Breast epithelium (tissue), 4 donors: ENCODE data around the gene CAMTA1. TPM values are rescaled to one million over a fixed set of nuclear protein-coding genes. Genes with fewer than 3 reads are reported as not detected.

Source experiments
- DNase-seq, 2 donors: peaks; one replicate each; pipeline ENCODE4 v3.0.0-alpha.2; 2019; ENCODE audit warnings: low spot score in 2 of 2
- H3K27ac ChIP-seq, 2 donors: fragments of 200-600 bp; sonication (generic) in 1 of 2; one replicate each; pipeline ENCODE4 v1.5.1; 2016 to 2019; ENCODE audit warnings: mild to moderate bottlenecking in 1 of 2
- H3K27me3 ChIP-seq, 2 donors: fragments of 200-600 bp; sonication (generic) in 1 of 2; one replicate each; pipeline versions ENCODE4 v1.5.1 to v1.6.0; 2017 to 2019; ENCODE audit warnings: control low read depth in 1 of 2, mild to moderate bottlenecking in 1 of 2
- H3K36me3 ChIP-seq: fragments of 200-600 bp; one replicate; pipeline ENCODE4 v1.5.1; 2019
- H3K4me1 ChIP-seq, 2 donors: fragments of 200-600 bp; sonication (generic); one replicate each; pipeline ENCODE4 v1.5.1; 2016 to 2019; ENCODE audit warnings: control low read depth in 1 of 2
- H3K4me3 ChIP-seq, 3 donors: fragments of 200-600 bp; sonication (generic); 1 replicate in 2 of 3; 2 replicates in 1 of 3; pipeline ENCODE4 v1.5.1; 2016 to 2019; ENCODE audit warnings: mild to moderate bottlenecking in 3 of 3, moderate library complexity in 2 of 3
- H3K9me3 ChIP-seq, 2 donors: fragments of 200-600 bp; sonication (generic) in 1 of 2; one replicate each; pipeline ENCODE4 v1.5.1; 2016 to 2019; ENCODE audit warnings: control low read depth in 1 of 2
- CTCF ChIP-seq, 3 donors: fragments of 450-650 bp; IDR thresholded peaks; one replicate each; pipeline ENCODE4 v1.5.1; 2016 to 2017; ENCODE audit warnings: antibody characterized with exemption in 3 of 3, mild to moderate bottlenecking in 3 of 3, moderate library complexity in 3 of 3
- POLR2A ChIP-seq: fragments of 450-650 bp; IDR thresholded peaks from one replicate; pipeline ENCODE4 v1.6.1; 2016; ENCODE audit warnings: antibody characterized with exemption, mild to moderate bottlenecking, moderate library complexity
- POLR2AphosphoS5 ChIP-seq, 3 donors: sonication (generic); formaldehyde crosslinking; IDR thresholded peaks; one replicate each; pipeline ENCODE4 v1.6.1; 2017; ENCODE audit warnings: antibody characterized with exemption in 3 of 3
- intact Hi-C: fragments of 100-400 bp; cut with DNase I; formaldehyde crosslinking; loops from one replicate; pipeline ENCODE4 v1.15.1; 2023; ENCODE audit warnings: low total_unique reads
- total RNA-seq, 3 donors: library from RNA; depleted of rRNA; stranded (reverse); fragments of >200 nt; gene quantifications; one replicate each; pipeline ENCODE4 v1.1.0, GENCODE V29; 2016

The CAMTA1 gene
- total RNA-seq, 3 donors from 2014 or later = 53.4 to 84.0 (median 61.9) TPM

DNA sequence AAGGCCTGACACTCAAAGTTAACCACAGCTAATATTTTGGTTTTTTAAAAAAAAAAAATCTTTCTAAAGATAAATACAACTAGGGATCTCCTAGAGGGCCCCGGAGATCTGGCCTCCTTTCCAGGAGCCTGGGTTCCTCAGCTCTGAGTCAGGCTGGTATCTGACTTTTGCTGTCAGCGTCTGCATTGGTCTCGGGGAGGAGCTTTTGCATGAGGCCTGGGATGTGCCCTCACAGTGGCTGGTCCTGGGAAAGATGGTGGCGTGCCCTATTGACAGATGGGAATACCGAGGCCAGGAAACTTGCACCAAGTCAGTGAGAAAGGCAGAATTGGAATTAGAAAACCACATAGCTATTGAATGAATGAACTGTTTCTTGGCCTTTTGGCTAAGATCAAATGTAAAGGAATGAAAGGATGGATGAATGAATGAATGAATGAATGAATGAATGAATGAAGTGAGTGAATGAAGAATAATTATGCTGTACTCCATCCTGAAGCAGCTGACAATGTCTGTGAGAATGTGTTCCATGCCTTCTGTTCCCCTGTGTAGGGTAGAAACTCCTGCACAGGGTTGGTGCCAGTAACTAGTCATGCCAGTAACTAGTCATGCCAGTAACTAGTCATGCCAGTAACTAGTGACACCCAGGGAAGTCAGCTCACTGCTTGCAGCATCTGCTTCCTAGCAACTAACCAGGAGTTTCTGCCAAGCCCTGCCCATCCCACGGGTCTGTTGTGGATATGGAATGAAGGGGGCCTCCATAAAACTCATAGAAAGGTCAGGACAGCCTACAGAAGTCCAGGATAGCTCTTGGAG lies 743.3 kb downstream of the CAMTA1 start:
- Histone ChIP-seq H3K27me3 (no peaks in the 10 kb centered on the region), H3K4me3 (no peak overlapping the region), H3K9me3 (no peaks in the 10 kb centered on the region), H3K4me1 (no peaks in the 10 kb centered on the region), H3K36me3 (no peaks in the 10 kb centered on the region), H3K27ac (no peak overlapping the region)
- no peak for DNase-seq
- TF ChIP-seq POLR2AphosphoS5 (IDR thresholded peaks at IDR 0.05) (no peak), POLR2A (no peak), CTCF (IDR thresholded peaks at IDR 0.05) (no peak)
- intact Hi-C loops = no loop called here

DNA sequence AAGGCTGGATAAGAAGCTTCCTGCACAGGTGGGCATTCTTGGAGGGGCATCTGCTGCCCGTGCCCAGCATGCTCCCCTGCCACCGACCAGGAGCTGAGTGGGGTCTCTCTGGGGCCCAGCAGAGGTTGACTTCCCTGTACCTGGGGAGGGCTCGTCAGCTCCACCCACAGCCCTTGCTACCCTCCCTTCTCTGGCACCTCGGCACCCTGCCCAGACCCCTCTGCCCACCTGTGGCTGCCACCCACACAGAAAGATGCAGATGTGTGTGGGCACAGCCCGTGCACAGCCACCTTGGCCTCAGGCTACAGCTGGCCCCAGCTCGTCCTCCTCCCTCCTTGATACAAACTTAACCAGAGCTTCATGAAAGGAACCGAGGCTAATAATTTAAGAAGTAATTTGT lies 744.7 kb downstream of the CAMTA1 start:
- no peak overlapping the region for H3K4me3 ChIP-seq
- DNase-seq = no peak

DNA sequence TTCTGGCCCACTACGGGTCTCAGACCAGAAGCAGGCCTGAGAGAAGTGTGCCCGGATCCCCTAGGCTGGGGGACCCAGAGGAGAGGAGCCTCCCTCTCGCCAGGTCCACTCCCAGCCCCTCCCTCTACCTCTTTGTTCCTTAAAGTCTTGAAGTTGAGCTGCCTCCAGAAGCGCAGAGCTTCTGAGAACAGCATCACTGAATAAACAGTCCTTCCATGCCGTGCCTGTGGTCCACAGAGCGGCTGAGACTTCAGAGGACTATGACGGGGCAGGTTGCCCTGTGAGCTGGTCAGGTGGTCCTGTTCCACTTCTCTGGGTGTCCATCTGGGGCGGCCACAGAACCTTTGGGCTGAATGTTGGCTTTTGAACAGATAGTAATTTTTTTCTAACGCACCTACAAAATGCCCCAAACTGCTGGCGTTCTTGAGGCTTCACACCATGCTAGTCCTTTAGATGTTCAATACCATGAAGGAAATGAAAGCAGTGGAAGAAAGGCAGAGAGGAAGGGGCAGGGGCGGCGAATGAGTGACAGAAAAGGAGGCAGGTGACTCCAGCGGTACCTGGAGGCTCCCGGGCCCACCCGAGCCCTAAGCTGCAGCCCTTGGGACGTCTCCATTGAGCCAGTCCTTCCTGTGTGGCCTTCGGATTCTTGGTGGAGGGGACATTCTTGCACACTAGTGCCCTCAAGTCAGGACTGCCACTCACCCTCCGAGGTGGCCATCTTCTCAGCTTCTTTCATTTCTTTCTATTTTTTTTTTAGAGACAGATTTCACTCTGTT lies 746.5 kb downstream of the CAMTA1 start:
- H3K27ac ChIP-seq = no peak overlapping the region

More for the DNA sequence above, 744.7 kb downstream of the CAMTA1 start:
- TF ChIP-seq CTCF (IDR thresholded peaks at IDR 0.05) (no peak), POLR2A (no peak), POLR2AphosphoS5 (IDR thresholded peaks at IDR 0.05) (no peak)
- intact Hi-C loops = no loop called here
- H3K27ac ChIP-seq = no peak overlapping the region
- H3K36me3 ChIP-seq = no peaks in the 10 kb centered on the region
- H3K4me1 ChIP-seq = no peaks in the 10 kb centered on the region
- no peaks in the 10 kb centered on the region for H3K27me3 ChIP-seq
- H3K9me3 ChIP-seq = no peaks in the 10 kb centered on the region

GRCh38 chr1:7533006-7533405 lies 747.8 kb downstream of the CAMTA1 start:
- TF ChIP-seq CTCF (IDR thresholded peaks at IDR 0.05) (no peak), POLR2A (no peak), POLR2AphosphoS5 (IDR thresholded peaks at IDR 0.05) (no peak)
- Histone ChIP-seq H3K27ac (no peak overlapping the region), H3K9me3 (no peaks in the 10 kb centered on the region), H3K4me3 (no peak overlapping the region), H3K27me3 (no peaks in the 10 kb centered on the region), H3K4me1 (no peaks in the 10 kb centered on the region), H3K36me3 (no peaks in the 10 kb centered on the region)
- no peak for DNase-seq
- intact Hi-C loops = no loop called here

More for the DNA sequence above, 746.5 kb downstream of the CAMTA1 start:
- H3K9me3 ChIP-seq = no peaks in the 10 kb centered on the region
- H3K36me3 ChIP-seq = no peaks in the 10 kb centered on the region
- DNase-seq = no peak
- H3K27me3 ChIP-seq = no peaks in the 10 kb centered on the region
- TF ChIP-seq CTCF (IDR thresholded peaks at IDR 0.05) = no peak
- TF ChIP-seq POLR2A = no peak
- no peak for TF ChIP-seq POLR2AphosphoS5 (IDR thresholded peaks at IDR 0.05)
- intact Hi-C loops = no loop called here
- H3K4me1 ChIP-seq = no peaks in the 10 kb centered on the region
- no peak overlapping the region for H3K4me3 ChIP-seq
